HG03095 (cell line): ENCODE results near the gene DLK1.

Experiments used
- ATAC-seq: cut with Tn5 transposase; IDR thresholded peaks from one replicate; pipeline ENCODE4 v1.9.1; 2021; ENCODE audit warnings: moderate library complexity; ENCODE audit not compliant: unreplicated experiment

The DLK1 gene

GRCh38 chr14:100726550-100727085 is at the start of gene DLK1:
DLK1 (plus strand) TSS chr14:100726892; CDS start chr14:100727069, 177 bp downstream.
- ATAC-seq = no peak

DNA sequence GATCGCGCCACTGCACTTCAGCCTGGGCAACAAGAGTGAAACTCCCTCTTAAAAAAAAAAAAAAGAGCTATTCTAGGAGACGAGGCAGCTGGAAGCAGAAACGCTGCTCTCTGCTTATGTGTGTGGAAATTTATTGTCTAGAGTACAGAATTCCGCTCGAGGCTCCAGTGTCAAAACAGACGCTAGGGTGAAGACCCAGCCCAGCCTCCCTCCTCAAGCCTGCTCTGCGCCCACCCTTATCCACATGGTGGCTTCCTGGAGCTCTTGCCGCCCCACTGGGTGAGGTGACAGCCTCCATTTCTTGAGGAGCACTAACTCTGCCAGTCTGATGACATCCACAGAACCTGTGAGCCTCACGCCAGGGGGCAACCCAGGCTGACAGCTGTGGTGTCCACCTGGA is 49.5 kb upstream of the DLK1 start:
- no peak for ATAC-seq

- no peak for ATAC-seq
These were observed 48.9 kb upstream of the DLK1 start for GRCh38 chr14:100677554-100678468.

DNA sequence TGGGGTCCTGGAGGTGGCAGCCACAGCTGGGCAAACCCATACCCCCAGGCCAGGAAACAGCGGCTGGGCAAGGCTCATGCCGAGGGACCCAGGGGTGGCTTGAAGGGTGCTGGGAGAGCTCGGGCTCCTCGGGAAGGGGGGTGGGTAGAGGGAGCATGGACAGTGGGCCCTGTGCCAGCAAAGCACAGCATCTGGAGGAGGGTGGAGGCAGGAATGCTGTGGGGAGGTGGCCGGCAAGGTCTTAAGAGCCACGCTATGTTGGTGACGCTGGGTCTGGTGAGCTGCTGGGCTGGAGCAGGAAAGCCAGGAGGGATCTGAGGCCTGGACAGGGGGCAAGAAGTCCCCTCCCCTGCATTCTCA is 48.2 kb upstream of the DLK1 start:
- ATAC-seq = no peak

GRCh38 chr14:100679153-100679552 is 47.5 kb upstream of the DLK1 start:
- ATAC-seq = no peak

DNA sequence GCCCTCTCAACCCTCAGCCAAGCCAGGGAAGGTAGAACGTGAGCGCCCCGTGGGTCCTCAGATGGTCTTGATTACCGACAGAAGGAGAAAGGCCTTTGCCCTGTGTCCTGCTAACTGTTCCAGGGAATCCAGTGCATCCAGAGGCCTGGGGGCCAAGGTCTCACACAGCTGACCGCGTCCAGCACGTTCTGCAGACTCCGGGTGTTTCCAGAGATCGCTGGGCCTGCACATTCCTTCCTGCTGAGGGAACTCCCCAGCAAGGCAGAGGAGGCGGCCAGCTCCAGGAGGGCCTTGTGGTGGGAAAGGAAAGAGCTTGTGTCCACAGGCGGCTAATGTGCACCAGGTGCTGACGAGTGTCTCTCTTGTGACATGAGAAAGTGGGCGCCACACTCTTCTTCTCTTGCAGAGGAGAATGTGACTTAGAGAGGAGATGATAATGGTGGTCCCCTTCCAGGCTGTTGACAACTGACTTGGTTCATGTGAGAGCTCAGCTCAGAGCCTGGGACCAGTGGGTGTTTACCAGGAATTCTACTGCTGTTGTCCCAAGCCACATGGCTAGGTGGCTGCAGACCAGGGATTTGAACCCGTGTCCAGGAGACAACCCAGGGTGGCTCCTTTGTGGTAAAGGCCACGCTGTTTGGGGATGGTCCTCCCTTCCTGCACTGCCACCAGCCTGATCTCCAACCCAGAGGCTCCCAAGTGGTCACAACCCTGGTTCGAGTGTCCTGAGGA is 46.8 kb upstream of the DLK1 start:
- no peak for ATAC-seq

GRCh38 chr14:100680439-100681051 is 46.1 kb upstream of the DLK1 start:
- no peak for ATAC-seq

GRCh38 chr14:100681111-100681510 is 45.6 kb upstream of the DLK1 start:
- no peak for ATAC-seq

DNA sequence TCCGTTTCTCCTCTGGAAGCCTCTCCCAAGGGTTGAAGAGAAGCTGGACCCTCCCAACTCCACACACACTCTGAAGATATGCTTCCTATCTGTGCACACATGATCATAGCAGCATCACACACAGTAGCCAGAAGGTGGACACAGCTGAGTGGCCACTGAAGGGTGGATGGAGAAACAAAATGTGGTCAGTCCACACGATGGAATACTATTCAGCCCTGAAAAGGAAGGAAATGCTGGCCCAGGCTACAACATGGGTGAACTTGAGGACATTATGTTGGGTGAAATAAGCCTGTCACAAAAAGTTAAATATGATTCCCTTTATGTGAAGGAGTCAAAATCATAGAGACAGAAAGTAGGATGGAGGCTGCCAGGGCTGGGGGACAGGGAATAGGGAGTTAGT is 43.9 kb upstream of the DLK1 start:
- no peak for ATAC-seq

DNA sequence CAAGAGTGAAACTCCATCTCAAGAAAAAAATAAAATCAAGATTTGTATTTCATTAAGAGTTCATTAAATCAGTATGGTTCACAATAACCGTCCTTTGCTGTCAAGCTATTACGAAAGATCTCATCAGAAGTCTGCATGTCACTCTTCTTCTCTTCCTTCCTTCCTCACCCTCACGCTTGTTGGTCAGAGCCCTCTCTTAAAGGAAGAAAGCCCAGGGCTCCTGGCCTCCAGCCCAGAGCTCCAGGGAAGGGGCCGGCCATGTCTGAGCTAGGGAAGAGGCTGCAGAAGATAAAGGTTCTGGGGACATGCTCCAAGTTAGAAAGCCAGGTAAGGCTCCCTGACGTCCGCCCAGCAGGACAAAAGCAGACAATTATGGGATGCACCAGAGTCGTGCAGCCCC is 43.1 kb upstream of the DLK1 start:
- no peak for ATAC-seq

DNA sequence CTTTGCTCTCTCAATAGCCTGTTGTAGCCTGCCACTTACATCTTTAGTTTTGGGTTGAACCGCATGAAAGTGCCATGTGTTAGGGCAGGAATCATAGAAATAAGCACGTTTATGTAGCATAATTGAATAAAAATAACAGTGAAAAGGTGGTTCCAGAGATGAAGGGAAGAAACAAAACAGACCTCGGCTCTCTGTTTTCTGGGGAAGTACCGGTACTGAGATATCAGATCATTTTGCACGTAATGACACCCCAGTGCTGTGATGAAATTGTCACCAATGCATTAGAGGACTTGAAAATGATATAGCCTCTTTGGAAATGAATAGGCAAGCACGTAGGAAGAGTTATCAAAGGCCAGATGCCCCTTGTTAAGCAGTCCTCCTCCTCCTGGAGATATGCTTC is 42.5 kb upstream of the DLK1 start:
- no peak for ATAC-seq

- no peak for ATAC-seq
These were observed 41.7 kb upstream of the DLK1 start for GRCh38 chr14:100684961-100685360.

DNA sequence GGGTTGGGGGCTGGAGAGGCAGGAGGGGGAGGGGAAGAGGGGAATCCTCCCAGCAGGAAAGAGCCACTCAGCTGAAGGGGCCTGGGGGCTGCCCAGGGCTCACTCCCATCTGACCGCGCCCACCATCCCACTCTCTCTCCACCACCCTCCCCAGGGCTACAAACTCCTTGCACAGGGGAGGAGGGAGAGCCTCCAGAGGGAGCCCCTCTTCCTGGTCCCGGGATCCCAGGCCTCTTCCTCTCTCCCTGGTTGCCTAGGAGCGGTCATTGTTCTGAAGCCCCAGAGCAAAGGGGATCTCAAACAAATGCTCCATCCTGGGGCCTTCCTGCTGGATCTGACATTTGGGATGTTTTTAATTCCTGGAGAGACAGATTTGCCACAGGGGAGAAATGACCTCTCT is 39.8 kb upstream of the DLK1 start:
- ATAC-seq = no peak

GRCh38 chr14:100687386-100687785 is 39.3 kb upstream of the DLK1 start:
- no peak for ATAC-seq

- no peak for ATAC-seq
These were observed 38.6 kb upstream of the DLK1 start for GRCh38 chr14:100688051-100688450.

DNA sequence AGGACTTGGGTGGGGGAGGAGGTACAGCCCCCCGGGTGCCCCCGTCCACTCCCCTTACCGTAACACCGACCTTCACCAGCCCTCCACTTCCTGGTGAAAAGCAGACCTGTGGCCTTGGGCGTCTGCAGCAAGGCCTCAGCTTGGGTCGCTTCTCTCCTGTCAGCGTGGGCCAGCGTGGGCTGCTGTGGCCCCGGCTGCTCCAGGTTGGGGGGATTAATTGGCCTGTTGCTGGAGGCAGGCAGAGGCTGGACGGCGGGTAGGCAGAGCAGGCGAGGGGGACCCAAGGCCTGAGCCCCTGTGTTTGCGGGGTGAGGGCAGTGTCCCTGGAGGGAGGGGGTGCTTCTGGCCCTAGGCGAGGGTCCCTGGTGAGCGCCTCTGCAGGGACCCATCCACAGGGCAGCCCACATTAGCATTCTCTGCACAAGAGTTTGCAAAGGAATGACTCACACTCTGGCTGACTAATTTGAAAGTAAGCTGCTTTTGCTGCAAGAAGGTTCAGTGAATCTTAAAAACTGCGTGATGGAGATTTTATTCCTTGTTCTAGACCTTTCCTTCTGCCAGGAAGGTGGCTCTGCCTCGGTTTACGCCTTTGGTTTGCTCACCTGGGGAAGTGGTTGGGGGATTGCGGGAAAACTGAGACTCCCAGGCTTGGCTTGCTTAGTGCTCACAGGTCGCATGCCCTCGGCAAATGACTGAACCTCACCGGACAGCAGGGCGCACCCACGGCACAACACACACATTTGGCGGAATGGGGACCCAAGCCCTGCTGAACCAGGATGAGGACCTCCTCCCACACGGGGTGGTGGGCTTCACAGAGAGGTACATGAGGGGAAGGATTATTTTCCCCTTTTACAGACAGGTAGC is 37.9 kb upstream of the DLK1 start:
- no peak for ATAC-seq

- no peak for ATAC-seq
These were observed 36.0 kb upstream of the DLK1 start for GRCh38 chr14:100690672-100691071.

GRCh38 chr14:100691395-100692056 is 35.2 kb upstream of the DLK1 start:
- no peak for ATAC-seq

- ATAC-seq = no peak
These were observed 34.4 kb upstream of the DLK1 start for GRCh38 chr14:100692256-100692655.
